Measurements from ENCODE around the gene MTF2.
"Not testable (repeated sequence)": the region's sequence is repeated elsewhere in the genome, so short reads cannot be mapped to it uniquely, and the experiment has no call there.

MTF2 gene

GRCh38 chr1:93078986-93079654 is at the start of gene MTF2:
Gene MTF2 (plus strand): TSS chr1:93079283. CDS start chr1:93079527, 244 bp downstream.
- peak; percentile 92 for DNase-seq (ENCODE audit: low spot score)

- DNase-seq (ENCODE audit: low spot score): no peak
Measured at GRCh38 chr1:93029317-93029716, 49.8 kb upstream of the MTF2 start.

GRCh38 chr1:93030191-93030590 is 48.9 kb upstream of the MTF2 start:
- not testable (repeated sequence) for DNase-seq (ENCODE audit: low spot score)

- DNase-seq (ENCODE audit: low spot score): no peak
Measured at GRCh38 chr1:93031711-93032110, 47.4 kb upstream of the MTF2 start.

- DNase-seq (ENCODE audit: low spot score): no peak
Measured at GRCh38 chr1:93033029-93033428, 46.1 kb upstream of the MTF2 start.

- no peak for DNase-seq (ENCODE audit: low spot score)
Measured at GRCh38 chr1:93033785-93034184, 45.3 kb upstream of the MTF2 start.

- DNase-seq (ENCODE audit: low spot score): no peak
Measured at GRCh38 chr1:93034397-93034796, 44.7 kb upstream of the MTF2 start.

GRCh38 chr1:93036672-93037071 is 42.4 kb upstream of the MTF2 start:
- no peak for DNase-seq (ENCODE audit: low spot score)

GRCh38 chr1:93042187-93043056 is 36.7 kb upstream of the MTF2 start:
- no peak for DNase-seq (ENCODE audit: low spot score)

GRCh38 chr1:93043057-93043557 is 36.0 kb upstream of the MTF2 start:
- no peak for DNase-seq (ENCODE audit: low spot score)

GRCh38 chr1:93047618-93048017 is 31.5 kb upstream of the MTF2 start:
- DNase-seq (ENCODE audit: low spot score): no peak

GRCh38 chr1:93051961-93052360 is 27.1 kb upstream of the MTF2 start:
- no peak for DNase-seq (ENCODE audit: low spot score)

- peak; percentile 43 for DNase-seq (ENCODE audit: low spot score)
Measured at GRCh38 chr1:93056214-93056613, 22.9 kb upstream of the MTF2 start.

GRCh38 chr1:93056649-93057048 is 22.4 kb upstream of the MTF2 start:
- no peak for DNase-seq (ENCODE audit: low spot score)

GRCh38 chr1:93061895-93062792 is 16.9 kb upstream of the MTF2 start:
- peak; percentile 26 for DNase-seq (ENCODE audit: low spot score)

- DNase-seq (ENCODE audit: low spot score): no peak
Measured at GRCh38 chr1:93076268-93076667, 2.8 kb upstream of the MTF2 start.

- DNase-seq (ENCODE audit: low spot score): no peak
Measured at GRCh38 chr1:93078203-93078602, 880 bp upstream of the MTF2 start.

- DNase-seq (ENCODE audit: low spot score): no peak
Measured at GRCh38 chr1:93078638-93078985, 471 bp upstream of the MTF2 start.

- peak; percentile 2 for DNase-seq (ENCODE audit: low spot score)
Measured at GRCh38 chr1:93079685-93080141, 630 bp downstream of the MTF2 start.

- peak; percentile 58 for DNase-seq (ENCODE audit: low spot score)
Measured at GRCh38 chr1:93080179-93080823, 1.2 kb downstream of the MTF2 start.

GRCh38 chr1:93081716-93082115 is 2.6 kb downstream of the MTF2 start:
- peak; percentile 70 for DNase-seq (ENCODE audit: low spot score)

- DNase-seq (ENCODE audit: low spot score): no peak
Measured at GRCh38 chr1:93082313-93082712, 3.2 kb downstream of the MTF2 start.

All from AG08395 (cell line).